Inflammatory macrophage (primary cell): Measurements from ENCODE around the gene CFAP20DC.

ENCODE experiments used
- DNase-seq, 2 donors: peaks; one replicate each; pipeline ENCODE4 v3.0.0-alpha.2; 2020 to 2022

Gene CFAP20DC

DNA sequence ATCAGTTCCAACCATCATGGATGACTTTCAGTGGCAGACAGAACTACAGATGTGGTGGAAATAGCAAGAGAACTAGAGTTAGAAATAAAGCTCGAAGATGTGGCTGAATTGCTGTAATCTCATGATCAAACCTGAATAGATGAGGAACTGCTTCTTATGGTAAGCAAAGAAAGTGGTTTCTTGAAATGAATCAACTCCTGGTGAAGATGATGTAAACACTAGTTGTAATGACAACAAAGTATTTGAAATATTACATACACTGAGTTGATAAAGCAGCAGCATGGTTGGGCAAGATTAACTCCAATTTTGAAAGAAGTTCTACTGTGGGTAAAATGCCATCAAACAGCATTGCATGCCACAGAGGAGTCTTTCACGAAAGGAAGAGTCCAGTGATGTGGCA is 251.5 kb downstream of the CFAP20DC start:
- peak; percentile 12 to 52 for DNase-seq

DNA sequence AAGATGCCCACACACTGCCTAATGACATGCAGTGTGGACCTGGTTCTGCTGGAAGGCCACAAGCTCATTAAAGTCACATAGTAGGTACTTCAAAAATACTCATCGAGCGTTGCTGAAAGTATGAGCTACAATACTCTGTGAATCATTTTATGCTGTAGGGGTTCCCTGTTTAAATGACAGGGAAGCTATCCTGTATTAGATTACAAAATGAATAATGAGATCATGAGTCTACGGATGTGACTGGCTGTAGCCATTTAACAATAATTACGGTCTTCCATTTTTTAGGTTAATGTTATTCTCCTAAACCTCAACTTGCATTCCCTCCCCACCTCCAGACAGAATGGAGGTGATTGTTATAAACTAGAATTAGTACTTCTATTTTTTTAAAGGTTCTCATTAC is 255.1 kb downstream of the CFAP20DC start:
- DNase-seq, result no peak

DNA sequence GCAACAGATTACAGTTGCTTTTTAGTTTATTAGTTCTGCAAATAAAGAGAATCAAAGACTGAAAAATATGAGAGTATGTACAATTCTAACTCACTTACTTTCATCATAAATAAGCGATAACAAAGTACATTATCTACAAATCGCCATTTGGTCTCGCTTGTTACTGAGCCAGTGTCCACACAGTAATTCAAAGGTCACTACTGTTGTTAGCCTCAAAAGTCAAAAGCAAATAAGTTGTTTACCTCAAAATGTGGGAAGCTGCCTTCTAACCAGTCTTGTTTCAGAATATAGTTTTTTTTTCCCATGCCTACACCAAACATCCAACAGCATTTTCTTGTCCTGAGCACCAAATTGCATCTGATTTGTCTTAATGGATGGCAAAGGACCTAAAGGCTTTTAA is 255.9 kb downstream of the CFAP20DC start:
- DNase-seq, result no peak

DNA sequence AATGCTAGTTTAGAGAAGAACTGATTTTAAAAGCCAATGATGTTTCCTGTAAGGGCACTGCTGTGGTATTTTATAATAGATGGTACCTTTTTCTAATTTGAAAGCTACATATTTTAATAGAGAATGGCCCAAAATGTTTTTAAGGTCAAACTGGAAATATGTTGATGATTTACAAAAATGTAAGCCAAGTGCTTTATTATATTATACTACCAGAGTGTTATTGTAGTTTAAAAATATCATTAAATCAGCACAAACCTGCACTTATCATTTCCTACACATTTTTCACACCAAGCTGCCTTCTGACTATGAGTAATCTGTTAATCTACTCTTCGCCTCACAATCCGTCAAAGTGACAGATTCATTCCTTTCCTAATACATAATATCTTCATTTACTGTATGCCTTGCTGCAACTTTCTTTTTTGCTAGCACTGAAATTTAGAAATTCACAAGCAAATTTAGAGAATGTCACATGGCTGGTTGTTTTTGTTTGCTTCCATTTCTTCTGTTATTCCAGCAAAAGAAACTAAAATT is 256.8 kb downstream of the CFAP20DC start:
- no peak for DNase-seq

DNA sequence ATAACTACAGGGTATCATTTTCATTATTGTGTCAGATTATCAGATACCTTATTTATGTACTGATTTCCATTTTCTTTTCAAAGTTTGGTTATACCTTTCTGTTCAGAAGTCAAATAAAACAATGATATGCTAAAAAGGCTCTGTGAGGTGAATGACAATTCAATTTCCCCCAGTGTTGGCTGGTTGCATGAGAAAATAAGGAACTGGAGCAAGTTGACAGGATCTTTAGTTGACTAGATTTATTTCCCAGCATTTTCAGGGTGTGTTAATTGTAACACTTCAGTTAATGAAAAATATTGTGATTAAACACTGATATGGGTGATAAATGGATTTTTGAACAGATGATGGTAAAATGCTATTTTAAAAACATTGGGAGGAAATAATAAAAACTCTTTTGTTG is 260.4 kb downstream of the CFAP20DC start:
- DNase-seq, result no peak

DNA sequence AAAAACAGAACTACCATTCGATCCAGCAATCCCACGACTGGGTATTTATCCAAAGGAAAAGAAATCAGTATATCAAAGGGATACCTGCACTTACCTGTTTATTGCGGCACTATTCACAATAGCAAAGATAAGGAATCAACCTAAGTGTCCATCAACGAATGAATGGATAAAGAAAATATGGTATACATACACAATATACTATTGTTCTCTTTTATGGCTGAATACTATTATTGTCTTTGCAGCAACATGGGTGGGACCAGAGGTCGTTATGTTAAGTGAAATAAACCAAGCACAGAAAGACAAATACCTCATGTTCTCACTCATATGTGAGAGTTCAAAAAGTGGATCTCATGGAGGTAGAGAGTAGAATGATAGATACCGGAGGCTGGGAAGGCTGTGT is 264.9 kb downstream of the CFAP20DC start:
- DNase-seq, result no peak

DNA sequence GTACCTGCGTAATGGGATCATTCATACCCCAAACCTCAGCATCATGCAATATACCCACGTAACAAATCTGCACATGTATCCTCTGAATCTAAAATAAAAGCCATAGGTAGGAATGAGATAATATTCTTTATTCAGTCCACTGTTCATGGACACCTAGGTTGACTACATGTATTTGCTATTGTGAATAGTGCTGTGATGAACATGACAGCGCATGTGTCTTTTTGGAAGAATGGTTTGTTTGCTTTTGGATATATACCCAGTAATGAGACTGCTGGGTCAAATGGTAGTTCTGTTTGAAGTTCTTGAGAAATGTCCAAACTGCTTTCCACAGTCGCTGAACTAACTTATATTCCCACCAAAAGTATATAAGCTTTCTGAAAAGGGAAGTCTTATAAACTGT is 265.4 kb downstream of the CFAP20DC start:
- no peak for DNase-seq

DNA sequence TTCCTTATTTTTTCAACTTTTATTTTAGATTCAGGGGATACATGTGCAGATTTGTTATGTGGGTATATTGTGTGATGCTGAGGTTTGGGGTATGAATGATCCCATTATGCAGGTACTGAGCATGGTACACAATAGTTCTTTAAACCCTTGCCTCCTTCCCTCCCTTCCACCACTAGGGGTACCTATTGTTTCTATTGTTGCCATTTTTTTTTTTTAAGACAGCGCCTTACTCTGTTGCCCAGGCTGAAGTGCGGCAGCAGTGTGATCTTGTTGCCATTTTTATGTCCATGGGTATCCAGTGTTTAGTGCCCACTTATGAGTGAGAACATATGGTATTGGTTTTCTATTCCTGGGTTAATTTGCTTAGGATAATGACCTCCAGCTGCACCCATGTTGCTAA is 266.0 kb downstream of the CFAP20DC start:
- DNase-seq, result no peak

DNA sequence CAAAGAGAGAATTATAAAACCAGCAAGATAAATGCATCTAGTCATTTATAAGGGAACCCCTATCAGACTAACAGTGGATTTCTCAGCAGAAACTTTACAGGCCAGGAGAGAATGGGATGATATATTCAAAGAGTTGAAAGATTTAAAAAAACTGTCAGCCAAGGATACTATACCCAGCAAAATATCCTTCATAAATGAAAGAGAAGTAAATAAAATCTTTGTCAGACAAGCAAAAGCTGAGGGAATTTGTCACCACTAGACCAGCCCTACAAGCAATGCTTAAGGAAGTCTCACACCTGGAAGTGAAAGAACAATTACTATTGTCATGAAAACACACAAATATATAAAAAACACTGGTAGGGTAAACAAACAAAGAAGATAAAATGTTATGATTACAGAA is 269.9 kb downstream of the CFAP20DC start:
- DNase-seq, result no peak

DNA sequence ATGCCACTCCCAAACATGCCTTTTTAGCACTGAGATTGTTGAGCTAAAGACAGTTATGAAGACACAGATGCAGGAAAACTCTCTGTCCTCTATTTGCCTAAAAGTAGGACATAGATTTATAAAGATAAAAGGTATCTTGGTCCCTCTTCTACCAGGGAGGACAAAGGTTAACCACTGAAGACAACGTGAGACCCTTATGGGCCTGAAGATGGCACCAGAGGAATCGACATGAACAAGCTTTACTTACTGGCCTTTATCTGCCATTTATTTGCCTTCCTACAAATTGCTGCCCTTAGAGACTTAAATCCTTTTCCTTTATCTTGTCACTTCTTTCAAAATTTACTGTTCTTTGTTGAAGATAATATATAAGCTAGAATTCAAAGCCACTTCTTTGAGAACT is 273.6 kb downstream of the CFAP20DC start:
- DNase-seq, result no peak

DNA sequence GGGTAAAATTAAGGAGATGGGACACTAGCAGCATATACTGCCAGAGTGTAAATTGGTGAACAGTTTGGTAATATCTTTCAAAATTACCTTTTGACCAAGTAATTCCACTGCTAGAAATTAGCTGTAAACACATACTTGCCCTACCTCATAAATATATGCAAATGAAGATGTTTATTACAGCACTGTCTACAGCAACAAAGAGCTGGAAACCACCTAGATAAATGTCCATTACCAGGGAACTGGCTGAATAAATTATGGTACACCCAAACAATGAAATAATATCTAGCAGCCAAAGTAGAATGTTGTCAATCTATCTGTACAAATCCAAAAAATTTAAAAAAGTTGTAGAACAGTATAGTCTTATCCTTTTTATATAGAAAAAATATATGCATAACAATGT is 277.4 kb downstream of the CFAP20DC start:
- no peak for DNase-seq

DNA sequence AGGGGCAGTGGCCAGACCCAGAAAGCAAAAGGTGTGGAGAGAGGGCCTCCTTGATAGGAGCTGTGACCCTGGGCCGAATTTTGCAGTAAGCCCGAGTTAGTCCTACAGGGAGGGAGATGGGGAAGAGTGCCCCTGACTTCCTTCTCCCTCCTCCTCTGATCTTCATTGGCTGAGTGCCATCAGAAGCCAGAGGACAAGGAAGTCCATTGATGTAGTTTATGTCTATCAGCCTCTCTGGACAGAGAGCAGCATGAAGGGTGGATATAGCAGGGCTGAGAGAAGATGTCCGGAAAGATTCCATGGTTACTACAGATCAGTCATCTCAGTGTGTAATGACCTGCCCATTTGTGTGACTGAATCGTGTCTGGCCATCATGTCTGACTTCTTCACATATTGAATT is 280.8 kb downstream of the CFAP20DC start:
- DNase-seq, result no peak

DNA sequence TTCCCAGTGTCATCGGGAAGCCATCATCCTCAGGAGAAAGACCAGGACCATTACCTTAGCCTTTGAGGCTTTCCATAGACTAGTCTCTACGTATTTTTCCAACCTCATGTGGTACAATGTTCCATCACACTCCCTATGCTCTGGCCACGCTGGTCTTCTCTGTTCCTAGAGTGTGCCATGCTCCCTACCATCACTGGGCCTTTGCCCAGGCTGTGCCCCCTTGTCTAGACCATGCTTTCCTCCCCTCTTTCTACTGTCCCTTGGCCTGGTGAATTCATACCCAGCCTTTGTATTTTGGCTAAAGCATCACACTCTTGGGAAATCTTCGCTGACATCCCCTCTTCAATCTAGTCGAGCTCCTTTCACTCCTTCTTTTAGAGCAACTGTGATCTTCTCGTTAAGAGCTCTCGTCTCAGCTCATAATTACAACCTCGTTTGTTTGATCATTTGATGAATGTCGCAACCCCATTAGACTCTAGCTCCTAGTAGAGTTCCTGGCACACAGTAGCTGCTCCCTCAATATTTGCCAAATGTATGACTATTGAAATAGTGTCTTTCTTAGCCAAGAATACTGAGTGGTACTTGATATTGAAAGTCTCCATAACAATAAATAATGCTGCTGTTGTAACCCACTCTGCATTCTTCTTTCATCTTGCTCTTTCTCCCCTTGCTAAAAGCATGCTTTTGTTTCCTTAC is 283.1 kb downstream of the CFAP20DC start:
- no peak for DNase-seq

DNA sequence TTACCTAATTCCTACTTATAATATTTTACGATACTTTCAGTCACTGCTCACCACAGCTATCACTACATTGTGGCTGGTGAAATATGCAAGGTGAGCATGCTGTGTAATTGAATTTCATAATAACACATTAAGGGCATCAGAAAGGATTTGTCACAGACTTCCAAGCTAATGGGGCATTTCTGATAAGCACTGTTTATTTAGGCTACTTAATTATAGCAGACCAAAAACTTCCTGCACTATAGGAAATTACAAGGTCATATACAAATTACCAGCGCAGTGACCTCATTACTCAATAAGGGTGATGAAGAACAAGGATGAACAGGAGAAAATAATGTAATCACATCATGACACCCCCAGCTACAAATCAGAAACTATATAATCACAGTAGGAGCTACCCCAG is 294.7 kb downstream of the CFAP20DC start:
- no peak for DNase-seq

DNA sequence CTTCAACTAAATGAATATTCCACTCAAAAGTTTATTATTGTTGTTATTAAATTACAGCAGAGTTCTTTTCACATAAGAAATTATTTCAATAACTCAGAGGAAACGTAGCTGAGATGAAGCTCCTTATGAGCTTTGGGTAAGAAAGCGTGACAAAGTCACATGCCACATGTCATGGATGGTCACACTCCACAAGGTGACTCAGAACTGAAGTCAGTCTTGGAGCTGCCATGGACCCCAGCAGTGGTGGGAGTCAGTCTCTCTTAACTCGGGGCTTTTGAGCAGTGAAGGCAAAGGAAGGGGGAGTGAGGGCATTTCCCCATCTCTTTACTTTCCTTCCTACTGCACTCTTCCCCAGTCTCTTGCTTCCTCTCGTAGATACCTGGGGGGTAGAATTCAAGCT is 295.8 kb downstream of the CFAP20DC start:
- DNase-seq, result no peak

DNA sequence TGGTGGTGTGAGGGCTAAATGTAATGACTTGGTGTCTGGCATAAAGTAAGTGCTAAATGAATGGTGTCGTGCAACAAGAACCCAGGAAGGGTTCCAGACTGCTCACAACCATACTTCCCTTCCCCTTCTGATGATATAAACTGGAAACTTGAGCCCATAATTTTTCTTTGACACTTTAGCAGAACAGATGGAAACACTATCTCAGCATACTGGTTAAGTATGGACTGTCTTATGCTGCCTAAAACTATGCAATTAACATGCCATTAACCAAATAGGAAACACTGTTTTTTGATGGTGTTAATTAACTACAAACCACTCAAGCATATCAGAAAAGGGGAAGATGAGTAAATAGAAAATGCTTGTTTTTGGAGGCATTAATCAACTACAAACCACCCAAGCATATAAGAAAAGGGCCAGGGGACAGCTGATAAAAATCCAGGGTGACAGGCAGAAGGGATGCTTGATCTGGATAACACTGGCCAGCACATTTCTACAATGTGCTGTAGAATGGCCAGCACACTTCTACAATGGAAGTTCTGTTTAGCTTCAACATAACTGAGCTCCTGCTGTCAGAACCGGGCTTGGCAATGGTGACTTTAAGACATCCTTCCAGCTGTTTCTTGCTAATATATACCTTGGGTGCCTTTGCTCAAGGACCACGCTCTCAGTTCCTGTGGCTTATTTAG is 297.8 kb downstream of the CFAP20DC start:
- no peak for DNase-seq

DNA sequence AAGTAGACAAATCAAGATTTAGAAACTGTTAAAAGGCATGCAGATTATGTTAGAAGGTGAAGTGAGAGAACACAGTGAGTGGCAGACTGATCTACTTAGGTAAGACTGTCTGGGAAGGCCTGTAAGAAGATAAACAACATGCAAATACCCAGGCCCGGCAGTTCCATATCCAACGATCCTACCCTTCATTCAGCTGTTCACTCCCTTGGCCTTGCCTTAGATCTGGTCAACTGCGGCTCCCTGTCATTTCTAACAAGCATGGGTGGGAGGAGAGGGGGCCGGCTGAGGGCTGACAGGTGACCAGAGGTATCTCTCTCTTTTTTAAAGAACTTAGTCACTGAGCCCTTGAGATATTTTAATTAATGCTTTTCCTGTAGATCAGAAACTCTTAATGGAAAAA is 298.6 kb downstream of the CFAP20DC start:
- no peak for DNase-seq

DNA sequence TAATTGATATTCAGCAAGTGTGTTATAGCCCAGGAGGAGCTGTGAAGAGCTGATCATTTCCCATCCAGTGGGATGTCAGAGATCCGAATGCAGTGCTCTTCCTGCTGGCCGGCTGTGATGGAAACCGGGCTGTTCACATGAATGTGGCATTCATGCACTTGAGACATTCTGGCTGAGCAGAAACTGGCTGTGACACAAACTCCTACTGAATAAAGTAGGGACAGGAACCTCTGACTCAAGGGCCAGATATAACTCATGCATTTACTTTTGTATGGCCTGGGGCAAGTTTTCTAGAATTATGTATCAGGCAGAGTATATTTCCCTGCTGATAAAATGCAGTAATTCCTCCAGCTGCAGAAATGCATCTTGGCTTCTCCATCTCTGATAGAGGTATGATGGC is 299.9 kb downstream of the CFAP20DC start:
- peak in 1 of 2 donors; percentile 4 for DNase-seq

DNA sequence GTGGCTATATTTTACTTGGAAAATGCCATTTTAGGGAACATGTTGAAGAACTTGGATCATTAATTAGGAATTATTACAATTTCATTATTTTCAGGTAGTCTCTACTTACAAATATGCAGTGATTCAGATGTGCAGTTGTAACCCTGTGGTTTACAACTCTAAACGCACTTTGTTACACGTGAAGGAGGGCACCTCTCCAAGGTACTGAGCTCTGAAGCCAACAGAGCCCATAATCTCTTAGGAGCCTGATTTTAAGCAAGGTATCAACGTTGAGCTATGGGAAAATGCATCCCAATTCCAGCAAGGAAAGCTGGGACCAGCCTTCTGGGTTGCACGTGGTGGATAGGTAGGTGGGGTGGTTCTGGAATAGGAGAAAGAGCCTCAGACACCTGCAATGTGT is 301.8 kb downstream of the CFAP20DC start:
- no peak for DNase-seq

DNA sequence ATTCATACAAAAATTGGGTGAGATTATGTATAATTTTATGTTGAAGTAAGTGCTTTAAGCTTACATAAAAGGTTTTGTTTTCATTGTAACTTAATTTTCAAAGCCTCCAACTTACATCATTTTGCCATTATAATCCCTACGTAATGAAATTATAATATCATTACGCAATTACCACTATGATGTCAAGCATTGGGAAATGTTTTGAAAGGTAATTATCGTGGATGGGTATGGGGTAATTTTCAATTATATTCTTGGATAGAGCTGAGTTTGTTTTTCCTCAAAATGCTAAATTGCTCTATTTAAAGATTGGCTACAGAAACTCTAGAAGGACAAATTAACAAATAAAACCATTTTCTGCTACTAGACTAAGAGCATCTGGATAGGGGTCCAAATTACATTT is 303.1 kb downstream of the CFAP20DC start:
- no peak for DNase-seq

DNA sequence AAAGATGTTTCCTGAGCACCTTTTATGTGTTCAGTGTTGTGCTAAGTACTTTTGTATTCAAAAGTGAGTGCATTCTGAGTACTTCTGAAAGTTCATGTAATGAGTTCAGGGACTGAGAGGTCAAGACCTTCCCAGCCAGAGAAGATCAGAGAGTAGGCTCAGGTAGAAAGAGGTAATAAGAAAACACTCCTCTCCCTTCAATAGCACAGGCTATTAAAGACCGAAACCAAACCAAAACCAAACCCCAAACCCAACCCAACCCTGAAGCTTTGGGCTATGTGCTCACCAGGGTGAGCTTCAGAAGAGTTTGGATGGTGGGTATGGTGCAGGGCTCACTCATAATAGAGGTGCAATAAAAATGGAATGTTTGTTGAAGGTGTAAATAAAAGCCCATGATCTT is 306.5 kb downstream of the CFAP20DC start:
- no peak for DNase-seq

DNA sequence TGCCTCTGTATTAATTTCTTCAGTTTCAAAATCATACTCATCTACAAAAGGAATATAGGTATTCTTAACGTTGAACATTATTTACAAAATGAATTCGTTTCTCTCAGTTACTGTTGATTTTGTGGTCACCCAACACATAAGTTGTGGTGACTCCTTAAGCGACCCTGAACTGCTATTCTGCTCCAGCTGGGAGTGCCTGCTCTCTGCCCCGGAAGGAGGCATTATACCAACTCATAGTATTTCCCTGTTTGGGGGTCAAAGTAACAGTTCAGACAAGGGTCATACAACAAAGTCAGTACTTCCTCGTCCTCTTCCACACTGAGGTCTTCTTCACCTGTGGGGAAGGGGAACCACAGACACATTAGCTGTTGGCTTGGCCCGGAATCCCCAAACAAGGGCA is 307.6 kb downstream of the CFAP20DC start:
- no peak for DNase-seq

DNA sequence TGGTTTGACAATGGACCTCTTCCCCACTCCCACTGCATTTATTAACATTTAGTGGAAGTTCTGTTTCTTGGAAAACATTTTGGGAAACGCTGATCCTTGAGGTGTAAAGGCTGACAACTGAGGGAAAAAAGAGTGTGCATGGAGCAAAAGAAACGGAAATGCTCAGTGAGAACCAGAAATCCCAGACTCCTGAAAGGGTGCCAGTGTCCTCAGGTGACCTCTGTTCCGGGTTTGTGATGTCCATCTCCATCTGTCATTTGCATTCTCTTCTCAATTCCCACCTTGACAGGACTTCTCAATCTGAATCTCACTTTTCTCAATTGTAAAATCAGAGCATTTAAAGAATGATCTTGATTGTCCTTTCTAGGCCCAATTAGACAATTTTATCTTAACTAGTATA is 312.2 kb downstream of the CFAP20DC start:
- DNase-seq, result no peak

DNA sequence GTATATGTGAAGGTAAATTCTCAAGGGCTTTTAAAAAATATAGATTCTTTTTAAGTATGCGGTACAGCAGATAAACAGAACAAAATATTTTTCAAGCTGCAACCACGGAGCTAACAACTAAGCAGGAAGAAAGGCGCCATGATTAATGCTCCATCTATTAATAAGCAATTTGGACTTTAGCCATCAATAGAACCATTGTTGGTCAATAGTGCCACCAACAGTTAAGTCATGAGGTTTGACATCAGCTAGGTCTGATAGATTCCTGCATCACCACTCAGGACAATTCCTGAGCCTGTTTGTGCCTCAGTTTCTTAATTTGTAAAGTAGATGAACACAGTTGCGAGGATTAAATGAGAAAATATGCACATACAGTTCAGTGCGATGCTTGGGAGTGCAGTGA is 318.2 kb downstream of the CFAP20DC start:
- DNase-seq, result no peak

DNA sequence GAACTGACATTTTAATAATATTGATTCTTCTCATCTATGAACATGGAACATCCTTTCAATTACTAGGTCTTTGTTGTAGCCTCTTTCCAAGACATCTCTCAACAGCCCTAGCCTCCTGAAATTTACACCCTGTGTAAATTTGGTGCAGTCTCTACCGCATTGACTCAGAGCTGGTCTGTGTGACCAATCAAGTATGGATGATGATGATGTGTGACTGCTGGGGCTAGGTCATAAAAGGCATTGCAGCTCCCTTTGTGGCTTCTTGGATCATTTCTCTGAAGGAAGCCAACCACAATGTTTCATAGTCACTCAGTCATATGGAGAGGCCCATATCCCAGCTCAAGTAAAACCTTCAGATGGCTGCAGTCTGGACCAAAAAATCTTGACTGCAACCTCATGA is 321.1 kb downstream of the CFAP20DC start:
- no peak for DNase-seq
